Hepatocyte (in vitro differentiated cells): ENCODE results near the gene PPP2R2C. TPM values are rescaled to one million over a fixed set of nuclear protein-coding genes. Genes with fewer than 3 reads are reported as not detected.

Experiments
- DNase-seq: peaks from one replicate; pipeline ENCODE4 v3.0.0-alpha.2; 2016; ENCODE audit warnings: low spot score
- H2AFZ ChIP-seq: fragments of 200-600 bp; sonication (generic); 2 replicates; pipeline ENCODE4 v1.6.0; 2016; ENCODE audit warnings: antibody characterized with exemption, mild to moderate bottlenecking
- H3K27ac ChIP-seq: fragments of 200-600 bp; sonication (generic); 2 replicates; pipeline ENCODE4 v1.5.1; 2016; ENCODE audit warnings: mild to moderate bottlenecking
- H3K27me3 ChIP-seq: fragments of 200-600 bp; sonication (generic); 2 replicates; pipeline ENCODE4 v1.6.1; 2016
- H3K36me3 ChIP-seq: fragments of 200-600 bp; sonication (generic); replicated peaks from 2 replicates; pipeline ENCODE4 v1.5.1; 2016; ENCODE audit warnings: low read depth; ENCODE audit not compliant: insufficient read depth
- H3K4me1 ChIP-seq: fragments of 200-600 bp; sonication (generic); 2 replicates; pipeline ENCODE4 v1.5.1; 2016; ENCODE audit warnings: mild to moderate bottlenecking, moderate library complexity; ENCODE audit not compliant: insufficient read depth
- H3K4me2 ChIP-seq: fragments of 200-600 bp; sonication (generic); 2 replicates; pipeline ENCODE4 v1.6.0; 2016
- H3K4me3 ChIP-seq: fragments of 200-600 bp; sonication (generic); 2 replicates; pipeline ENCODE4 v1.5.1; 2016; ENCODE audit warnings: mild to moderate bottlenecking
- H3K79me2 ChIP-seq: fragments of 200-600 bp; sonication (generic); 2 replicates; pipeline ENCODE4 v1.6.0; 2017; ENCODE audit warnings: mild to moderate bottlenecking
- H3K9me2 ChIP-seq: fragments of 200-600 bp; sonication (generic); replicated peaks from 2 replicates; pipeline ENCODE4 v1.6.0; 2017; ENCODE audit warnings: mild to moderate bottlenecking; ENCODE audit not compliant: insufficient read depth
- H3K9me3 ChIP-seq: fragments of 200-600 bp; sonication (generic); 2 replicates; pipeline ENCODE4 v1.5.1; 2016; ENCODE audit warnings: low read depth, mild to moderate bottlenecking
- H4K20me1 ChIP-seq: fragments of 200-600 bp; sonication (generic); 2 replicates; pipeline ENCODE4 v1.6.0; 2016; ENCODE audit warnings: mild to moderate bottlenecking; ENCODE audit not compliant: insufficient read depth, poor library complexity, severe bottlenecking
- EZH2 ChIP-seq: fragments of 200-600 bp; sonication (generic); IDR thresholded peaks from 2 replicates; pipeline ENCODE4 v1.6.1; 2016; ENCODE audit warnings: antibody characterized with exemption, mild to moderate bottlenecking, borderline replicate concordance
- EZH2phosphoT487 ChIP-seq: fragments of 200-600 bp; sonication (generic); IDR thresholded peaks from one replicate; pipeline ENCODE4 v1.6.1; 2018; ENCODE audit warnings: antibody characterized with exemption, mild to moderate bottlenecking, low read depth, moderate library complexity; ENCODE audit not compliant: unreplicated experiment, severe bottlenecking
- WGBS: methylation state at CpG from one replicate; pipeline ENCODE4 v1.1.6; 2016; ENCODE audit warnings: low lambda C conversion rate; ENCODE audit errors: missing lambda C conversion rate; 5-methylcytosine and 5-hydroxymethylcytosine counted together
- polyA plus RNA-seq: library from polyadenylated mRNA; unstranded; fragments of >200 nt; fragmentation: Nextera tagmentation; extraction: Ambion mirVana; gene quantifications from 2 replicates; pipeline ENCODE4 v1.2.1, GENCODE V29; 2016
- total RNA-seq: library from RNA; depleted of rRNA; stranded (reverse); fragments of >200 nt; gene quantifications from 2 replicates; pipeline ENCODE4 v1.2.3, GENCODE V29; 2014
- TF ChIP-seq, protein P1 (sequence below): fragments of 200-600 bp; sonication (generic); IDR thresholded peaks from 2 replicates; pipeline ENCODE4 v1.5.1; 2016; ENCODE audit warnings: antibody characterized with exemption, mild to moderate bottlenecking; ENCODE audit not compliant: poor library complexity

Gene PPP2R2C
- total and polyA plus RNA-seq, 2 experiments from 2014 or later = 0.35 to 0.67 TPM

DNA sequence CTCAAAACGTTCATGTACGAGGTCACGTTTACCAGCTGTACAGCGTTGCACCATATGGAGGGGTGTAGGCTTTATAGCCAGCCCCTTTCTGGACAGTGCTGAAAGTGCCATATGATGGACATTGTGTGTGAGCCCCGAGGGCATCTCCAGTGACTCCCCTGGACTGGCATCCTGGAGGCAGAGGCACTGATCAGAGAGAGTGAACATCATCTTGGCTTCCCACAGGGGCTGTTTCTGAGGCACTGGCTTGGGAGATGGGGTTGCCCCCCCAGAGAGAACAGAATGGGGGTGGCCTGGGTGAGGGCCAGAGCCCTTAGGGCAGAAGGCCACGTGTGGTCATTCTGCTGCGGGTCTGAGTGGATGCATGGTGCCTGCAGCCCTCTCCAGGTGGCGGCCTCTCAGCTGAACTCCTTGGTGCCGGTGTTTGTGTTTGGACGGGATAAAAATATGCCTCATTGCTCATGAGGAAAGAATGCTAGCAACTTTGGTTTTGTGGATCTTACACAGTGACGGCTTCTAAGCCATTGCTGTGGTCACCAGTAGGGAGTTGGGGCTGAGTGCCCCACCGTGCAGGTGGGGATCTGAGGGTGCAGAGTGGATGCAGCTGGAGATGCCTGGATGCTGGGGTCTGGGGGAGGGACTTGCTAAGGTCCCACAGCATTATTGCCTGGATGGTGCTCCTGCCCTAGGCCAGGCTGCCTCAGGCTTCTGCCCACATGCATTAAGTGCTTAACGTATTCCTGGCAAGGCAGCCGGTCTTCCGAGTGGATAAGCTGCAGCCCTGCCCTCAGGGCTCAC is 199.4 kb downstream of the PPP2R2C start:
- Histone ChIP-seq H3K9me3 (no peaks in the 10 kb centered on the region), H3K4me3 (no peak overlapping the region), H3K79me2 (peaks cover 47% of the 10 kb centered on the region), H3K9me2 (no peaks in the 10 kb centered on the region), H3K4me2 (peak overlapping the region; percentile 39), H3K36me3 (no peaks in the 10 kb centered on the region), H3K27me3 (no peaks in the 10 kb centered on the region), H4K20me1 (no peaks in the 10 kb centered on the region), H3K27ac (peak overlapping the region; percentile 56), H2AFZ (no peak overlapping the region), H3K4me1 (peaks cover 37% of the 10 kb centered on the region)
- 56% methylated on average over 15 of the region's 15 CpGs for WGBS
- DNase-seq = peak; percentile 63
- TF ChIP-seq EZH2phosphoT487 (no peak), EZH2 (no peak)
- TF ChIP-seq, protein P1, sequence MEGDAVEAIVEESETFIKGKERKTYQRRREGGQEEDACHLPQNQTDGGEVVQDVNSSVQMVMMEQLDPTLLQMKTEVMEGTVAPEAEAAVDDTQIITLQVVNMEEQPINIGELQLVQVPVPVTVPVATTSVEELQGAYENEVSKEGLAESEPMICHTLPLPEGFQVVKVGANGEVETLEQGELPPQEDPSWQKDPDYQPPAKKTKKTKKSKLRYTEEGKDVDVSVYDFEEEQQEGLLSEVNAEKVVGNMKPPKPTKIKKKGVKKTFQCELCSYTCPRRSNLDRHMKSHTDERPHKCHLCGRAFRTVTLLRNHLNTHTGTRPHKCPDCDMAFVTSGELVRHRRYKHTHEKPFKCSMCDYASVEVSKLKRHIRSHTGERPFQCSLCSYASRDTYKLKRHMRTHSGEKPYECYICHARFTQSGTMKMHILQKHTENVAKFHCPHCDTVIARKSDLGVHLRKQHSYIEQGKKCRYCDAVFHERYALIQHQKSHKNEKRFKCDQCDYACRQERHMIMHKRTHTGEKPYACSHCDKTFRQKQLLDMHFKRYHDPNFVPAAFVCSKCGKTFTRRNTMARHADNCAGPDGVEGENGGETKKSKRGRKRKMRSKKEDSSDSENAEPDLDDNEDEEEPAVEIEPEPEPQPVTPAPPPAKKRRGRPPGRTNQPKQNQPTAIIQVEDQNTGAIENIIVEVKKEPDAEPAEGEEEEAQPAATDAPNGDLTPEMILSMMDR = no peak

DNA sequence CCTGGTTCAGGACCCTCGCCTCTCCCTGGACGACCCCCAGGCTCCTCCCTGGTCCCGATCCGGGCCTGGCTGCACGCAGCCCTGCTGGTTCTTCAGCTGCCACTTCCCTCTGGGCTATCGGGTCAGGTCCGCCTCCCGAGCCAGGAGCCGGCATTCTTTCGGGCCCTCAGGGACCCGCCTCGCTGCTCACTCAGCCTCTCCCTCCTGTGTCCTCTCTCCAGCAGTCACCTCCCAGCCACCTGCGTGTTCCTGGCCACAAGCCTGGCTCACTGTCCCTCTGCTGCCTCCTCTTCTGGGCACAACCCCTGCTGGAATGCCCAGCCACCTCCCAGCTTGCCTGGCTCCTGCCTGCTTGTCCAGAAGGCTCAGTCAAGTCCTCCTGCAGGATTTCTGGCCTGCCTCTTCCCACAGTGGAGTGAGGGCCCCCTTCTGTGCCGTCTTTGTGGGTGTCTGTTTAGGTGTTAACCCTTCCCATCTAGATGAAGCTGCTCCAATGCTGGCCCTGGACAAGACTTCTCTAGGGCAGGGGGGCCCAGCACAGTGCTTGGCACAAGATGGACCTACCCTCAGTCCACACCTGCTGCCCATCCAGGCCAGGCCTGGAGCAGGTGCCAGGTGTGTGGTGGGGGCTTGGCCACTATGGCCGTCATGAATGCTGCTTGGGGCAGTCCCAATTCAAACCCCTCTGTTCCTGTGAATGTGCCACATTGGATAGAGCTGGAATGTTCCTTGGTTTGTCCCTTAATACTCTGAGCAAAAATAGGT is 200.5 kb downstream of the PPP2R2C start:
- Histone ChIP-seq H3K4me2 (peak overlapping the region; percentile 10), H3K79me2 (peaks cover 41% of the 10 kb centered on the region), H3K4me3 (no peak overlapping the region), H4K20me1 (no peaks in the 10 kb centered on the region), H3K4me1 (peaks cover 27% of the 10 kb centered on the region), H3K9me3 (no peaks in the 10 kb centered on the region), H3K9me2 (no peaks in the 10 kb centered on the region), H3K36me3 (no peaks in the 10 kb centered on the region), H2AFZ (no peak overlapping the region), H3K27me3 (no peaks in the 10 kb centered on the region), H3K27ac (no peak overlapping the region)
- TF ChIP-seq EZH2phosphoT487 = no peak
- no peak for TF ChIP-seq EZH2
- TF ChIP-seq, protein P1 = no peak
- no peak for DNase-seq
- WGBS = 76% methylated on average over 13 of the region's 15 CpGs

DNA sequence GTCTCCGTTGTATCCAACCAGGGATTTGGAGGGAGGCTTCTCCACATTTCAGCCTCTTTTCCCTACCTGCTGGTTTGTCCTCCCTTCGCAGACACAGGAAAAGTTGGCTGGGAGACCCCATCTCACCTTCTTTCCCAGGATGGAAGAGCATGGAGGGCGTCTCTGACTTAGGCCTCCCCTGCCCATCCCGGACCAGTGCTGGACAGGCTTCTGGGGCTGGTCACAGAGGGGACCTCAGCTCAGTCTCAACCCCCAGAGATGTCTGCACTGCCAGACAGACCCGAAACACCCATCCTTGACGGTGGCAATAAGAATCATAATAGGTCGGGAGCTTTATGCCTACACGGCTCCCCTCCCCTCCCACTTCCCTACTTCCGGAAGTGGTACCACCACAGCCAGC is 201.2 kb downstream of the PPP2R2C start:
- 92% methylated on average over 7 of the region's 9 CpGs for WGBS

More for the DNA sequence above, 201.2 kb downstream of the PPP2R2C start:
- H2AFZ ChIP-seq = no peak overlapping the region
- peaks cover 37% of the 10 kb centered on the region for H3K79me2 ChIP-seq
- no peak overlapping the region for H3K27ac ChIP-seq
- DNase-seq = no peak
- no peaks in the 10 kb centered on the region for H4K20me1 ChIP-seq
- no peaks in the 10 kb centered on the region for H3K9me3 ChIP-seq
- peaks cover 20% of the 10 kb centered on the region for H3K4me1 ChIP-seq
- H3K9me2 ChIP-seq = no peaks in the 10 kb centered on the region
- H3K36me3 ChIP-seq = no peaks in the 10 kb centered on the region
- peak overlapping the region; percentile 87 for H3K4me2 ChIP-seq
- no peak overlapping the region for H3K4me3 ChIP-seq
- no peak for TF ChIP-seq EZH2phosphoT487
- TF ChIP-seq, protein P1 = no peak
- no peak for TF ChIP-seq EZH2
- H3K27me3 ChIP-seq = no peaks in the 10 kb centered on the region
